ENCODE results near the gene ENAM.
"Not testable (repeated sequence)": the region's sequence is repeated elsewhere in the genome, so short reads cannot be mapped to it uniquely, and the experiment has no call there.

Gene ENAM

DNA sequence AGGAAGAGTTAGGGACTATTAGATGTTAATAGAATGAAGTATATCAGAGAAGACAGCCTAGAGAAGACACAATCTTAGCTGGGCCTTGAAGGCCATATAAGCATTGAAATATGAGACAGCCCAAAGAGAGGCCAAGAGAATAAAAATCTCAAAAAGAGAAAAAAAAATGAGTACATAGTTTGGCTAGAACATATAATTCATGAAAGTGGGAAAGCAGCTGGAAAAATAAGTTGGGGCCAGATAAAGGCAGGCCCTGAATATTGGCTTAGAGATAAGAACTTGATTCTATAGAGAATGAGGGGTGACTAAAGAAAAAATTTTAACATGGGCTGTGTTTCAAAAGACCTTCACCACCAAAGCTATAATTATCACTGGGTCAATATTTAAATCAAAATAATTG lies 52.4 kb downstream of the ENAM start:
- DNase-seq = no peak

DNA sequence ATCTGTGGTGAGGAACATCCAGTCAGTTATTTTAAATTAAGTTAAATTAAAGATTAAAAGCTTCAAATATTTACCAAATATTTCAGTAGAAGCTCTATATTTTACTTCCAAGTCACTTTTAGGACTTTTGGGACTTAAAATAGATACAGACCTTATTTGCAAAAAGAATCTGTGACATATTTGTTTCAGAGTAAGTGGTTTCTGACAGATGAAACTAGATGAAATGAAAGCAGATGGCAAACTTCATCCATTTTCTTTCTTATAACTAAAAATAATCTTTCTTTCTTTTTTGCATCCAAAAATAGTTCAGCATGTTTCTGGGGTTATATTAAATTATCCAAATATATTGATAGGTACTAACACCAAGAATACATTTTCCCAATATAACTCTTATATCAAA lies 53.2 kb downstream of the ENAM start:
- no peak for DNase-seq

- DNase-seq = not testable (repeated sequence)
Measured at GRCh38 chr4:70682142-70682541, 53.6 kb downstream of the ENAM start.

DNA sequence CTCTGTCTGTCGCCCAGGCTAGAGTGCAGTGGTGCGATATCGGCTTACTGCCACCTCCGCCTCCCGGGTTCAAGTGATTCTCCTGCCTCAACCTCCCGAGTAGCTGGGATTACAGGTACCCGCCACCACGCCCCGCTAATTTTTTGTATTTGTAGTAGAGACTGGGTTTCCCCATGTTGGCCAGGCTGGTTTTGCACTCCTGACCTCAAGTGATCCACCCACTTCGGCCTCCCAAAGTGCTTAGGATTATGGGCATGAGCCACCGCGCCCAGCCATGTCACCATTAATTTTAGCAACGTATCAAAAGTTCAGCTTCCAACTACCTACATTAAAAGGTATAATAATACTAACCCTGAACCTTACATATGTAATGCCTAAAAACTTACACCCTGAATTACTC lies 58.8 kb downstream of the ENAM start:
- no peak for DNase-seq

GRCh38 chr4:70687821-70688794 lies 59.6 kb downstream of the ENAM start, which contains the start of gene UTP3:
Gene UTP3 (plus strand): TSS chr4:70688532. CDS start chr4:70688678, 146 bp downstream.
- peak; percentile 97 for DNase-seq

- peak; percentile 62 for DNase-seq
Measured at GRCh38 chr4:70688795-70689231, 60.3 kb downstream of the ENAM start.

DNA sequence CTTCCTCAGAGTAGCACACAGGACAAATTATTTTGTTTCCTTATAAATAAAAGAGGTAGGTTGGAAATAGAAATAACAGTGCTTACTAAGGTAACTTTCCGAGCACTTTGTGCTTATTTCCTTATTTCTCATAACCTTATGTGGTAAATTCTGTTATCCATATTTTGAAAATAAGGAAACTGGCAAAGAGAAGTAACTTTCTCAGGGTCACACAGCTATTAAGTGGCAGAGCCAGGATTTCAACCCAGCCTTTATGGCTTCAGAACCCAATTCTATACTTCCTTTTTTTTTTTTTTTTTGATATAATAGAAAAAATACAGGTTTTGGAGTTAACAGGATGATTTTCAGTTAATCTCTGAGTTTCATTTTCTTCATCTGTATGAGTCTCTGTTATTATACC lies 63.1 kb downstream of the ENAM start:
- DNase-seq = no peak

- not testable (repeated sequence) for DNase-seq
Measured at GRCh38 chr4:70694633-70695032, 66.1 kb downstream of the ENAM start.
